GM18520 (cell line): Measurements from ENCODE around the gene INSR.
A peak's percentile ranks its signal among the peaks of the same experiment; 100 is the strongest.

Experiments used
- ATAC-seq: cut with Tn5 transposase; IDR thresholded peaks from one replicate; pipeline ENCODE4 v1.9.1; 2021; ENCODE audit not compliant: unreplicated experiment

Gene INSR

GRCh38 chr19:7295912-7296536 lies 1.8 kb upstream of the INSR start:
- ATAC-seq = no peak

DNA sequence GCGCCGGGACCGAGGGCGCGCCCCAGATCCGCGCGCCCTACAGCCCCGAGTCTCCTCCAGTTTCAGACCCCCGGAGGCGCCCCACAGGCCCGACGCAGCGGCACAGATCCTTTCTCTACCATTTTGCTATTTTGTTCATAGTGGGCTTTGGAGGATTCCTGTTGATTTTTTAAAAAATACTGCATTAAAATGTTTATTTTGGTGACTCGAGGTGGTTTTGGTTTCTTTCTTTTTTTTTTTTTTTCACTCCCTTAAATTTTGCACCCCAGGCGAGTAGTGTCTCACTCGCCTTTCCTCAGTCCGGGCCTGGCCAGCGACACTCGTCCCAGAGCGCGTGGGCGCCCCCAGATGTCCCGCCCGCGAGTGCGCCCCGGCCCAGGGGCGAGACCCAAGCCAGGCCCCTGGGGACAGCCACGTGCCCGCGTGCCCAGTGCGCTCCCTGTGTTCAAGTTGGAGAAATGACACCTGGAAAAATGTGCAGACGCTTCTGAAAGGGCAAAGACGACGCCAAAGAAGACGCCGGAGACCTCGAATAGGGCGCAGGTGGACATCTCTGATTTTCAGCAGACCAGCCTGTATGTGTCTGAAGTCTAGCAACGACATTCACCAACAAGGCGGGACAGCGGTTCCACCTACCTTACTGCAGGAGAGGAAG lies 471 bp upstream of the INSR start:
- ATAC-seq = no peak

- no peak for ATAC-seq
Observed at GRCh38 chr19:7292950-7293761, 1.1 kb downstream of the INSR start.

DNA sequence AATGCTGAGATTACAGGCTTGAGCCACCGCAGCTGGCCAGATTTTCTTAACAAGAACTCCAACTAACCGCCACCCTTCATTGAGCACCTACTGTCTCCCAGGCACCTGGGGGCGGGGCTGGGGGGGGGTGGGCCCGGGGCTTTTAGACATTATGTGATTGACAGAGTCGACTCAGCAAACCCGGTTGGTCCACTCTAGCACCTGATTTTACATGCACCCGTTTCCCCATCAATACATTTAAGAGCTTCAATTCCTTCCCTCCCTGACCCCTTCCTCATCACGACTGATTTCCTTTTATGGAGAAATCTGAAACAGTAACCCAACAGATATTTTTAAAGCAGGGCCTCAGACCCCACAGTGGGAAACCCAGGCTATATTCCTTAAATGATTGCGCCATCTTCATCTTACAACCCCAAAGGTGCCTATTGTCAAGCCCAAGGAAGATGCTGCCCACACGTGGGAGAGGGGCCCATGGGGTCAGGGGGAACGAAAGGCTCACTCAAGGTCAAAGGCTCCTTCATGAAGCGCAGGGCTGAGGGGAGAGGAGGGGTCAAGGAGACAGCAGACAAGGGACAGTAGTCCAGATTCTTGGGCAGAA lies 1.8 kb downstream of the INSR start:
- ATAC-seq = no peak

- ATAC-seq = no peak
Observed at GRCh38 chr19:7288977-7289376, 5.2 kb downstream of the INSR start.

- ATAC-seq = no peak
Observed at GRCh38 chr19:7288131-7288530, 6.1 kb downstream of the INSR start.

DNA sequence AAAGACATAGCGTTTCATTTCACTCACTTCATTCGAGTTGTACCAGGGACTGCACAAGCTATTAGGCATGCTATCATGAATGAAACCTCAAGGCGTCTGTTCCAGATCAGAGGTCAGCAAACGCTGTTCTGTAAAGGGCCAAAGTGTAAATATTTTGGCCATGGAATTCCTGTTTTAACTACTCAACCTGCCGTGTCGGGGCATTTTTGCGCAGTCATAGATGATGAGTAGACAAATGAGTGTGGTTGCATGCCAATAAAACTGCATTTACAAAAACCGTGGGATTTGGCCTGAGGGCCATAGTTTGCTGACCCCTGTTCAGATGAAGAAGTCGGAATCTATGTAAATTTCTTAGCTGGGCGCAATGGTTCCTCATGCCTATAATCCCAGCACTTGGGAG lies 6.5 kb downstream of the INSR start:
- no peak for ATAC-seq

- no peak for ATAC-seq
Observed at GRCh38 chr19:7280940-7281666, 13.1 kb downstream of the INSR start.

DNA sequence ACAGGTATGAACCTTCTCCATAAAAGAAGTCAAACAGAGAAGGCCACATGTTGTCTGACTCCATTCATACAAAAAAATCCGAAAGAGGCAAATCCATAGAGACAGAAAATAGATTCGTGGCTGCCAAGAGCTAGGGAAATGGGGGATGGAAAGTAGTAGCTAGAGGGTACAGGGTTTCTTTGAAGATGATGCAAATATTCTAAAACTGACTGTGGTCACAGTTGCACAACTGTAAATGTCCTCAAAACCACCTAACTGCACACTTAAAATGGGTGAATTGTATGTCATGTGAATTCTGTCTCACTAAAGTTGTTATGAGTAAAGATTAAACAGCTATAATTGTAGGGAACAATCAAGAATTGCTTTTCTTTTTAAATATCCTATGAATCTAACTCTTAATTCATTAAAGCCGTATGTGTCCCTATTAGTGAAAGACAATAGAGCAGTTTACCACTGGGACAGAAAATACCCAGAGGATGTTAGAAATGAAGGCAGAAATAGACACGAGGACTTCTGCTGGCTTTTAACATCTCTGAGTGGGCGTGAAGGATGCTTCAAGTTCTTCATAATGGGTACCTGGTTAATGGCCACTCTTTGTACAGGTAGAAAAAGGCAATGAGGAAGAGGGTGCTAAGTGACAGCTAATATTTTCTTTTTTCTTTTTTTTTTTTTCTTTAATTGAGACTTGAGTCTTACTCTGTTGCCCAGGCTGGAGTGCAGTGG lies 21.2 kb downstream of the INSR start:
- peak; percentile 41 for ATAC-seq

DNA sequence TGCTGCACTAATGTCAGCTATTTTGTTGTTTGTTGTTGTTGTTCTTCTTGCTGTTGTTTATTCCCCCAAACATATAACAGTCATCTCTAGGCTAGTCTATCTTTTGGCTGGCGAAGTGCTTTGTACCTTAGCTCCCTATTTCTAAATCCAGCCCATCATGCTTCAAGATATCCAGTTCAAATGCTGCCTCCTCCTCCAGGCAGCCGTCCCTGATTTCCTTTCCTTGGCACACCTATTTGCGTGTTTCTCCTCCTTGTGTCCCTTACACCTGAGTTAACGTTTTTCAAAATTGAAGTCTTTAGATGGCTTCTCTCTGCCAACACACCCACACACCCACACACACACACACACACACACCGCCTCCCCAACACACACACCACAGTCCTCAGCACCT lies 25.5 kb downstream of the INSR start:
- no peak for ATAC-seq

- no peak for ATAC-seq
Observed at GRCh38 chr19:7267792-7268704, 26.2 kb downstream of the INSR start.

GRCh38 chr19:7266832-7267231 lies 27.4 kb downstream of the INSR start:
- ATAC-seq = no peak

- ATAC-seq = no peak
Observed at GRCh38 chr19:7265963-7266362, 28.3 kb downstream of the INSR start.

DNA sequence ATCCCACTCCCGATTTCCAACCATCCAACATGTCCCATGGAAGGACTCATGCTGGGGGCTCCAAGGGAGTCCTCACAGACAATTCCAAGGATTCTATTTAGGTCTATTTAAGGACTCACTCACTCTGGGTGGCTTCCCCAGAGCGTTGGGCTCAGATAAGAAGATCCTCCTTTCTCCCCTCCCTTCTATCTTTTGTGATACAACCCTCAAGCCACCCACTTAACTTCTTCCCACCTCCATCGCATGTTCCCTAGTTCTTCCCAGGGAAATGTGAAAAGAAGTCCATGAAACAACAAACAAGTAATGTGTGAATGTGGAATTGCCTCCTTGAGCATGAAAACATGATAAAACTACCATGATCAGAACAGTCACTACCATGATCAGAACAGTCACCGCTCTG lies 29.4 kb downstream of the INSR start:
- ATAC-seq = no peak

- ATAC-seq = no peak
Observed at GRCh38 chr19:7263521-7263920, 30.7 kb downstream of the INSR start.

GRCh38 chr19:7263066-7263465 lies 31.1 kb downstream of the INSR start:
- ATAC-seq = no peak

GRCh38 chr19:7262470-7262869 lies 31.7 kb downstream of the INSR start:
- ATAC-seq = no peak

- ATAC-seq = no peak
Observed at GRCh38 chr19:7260161-7260560, 34.1 kb downstream of the INSR start.

DNA sequence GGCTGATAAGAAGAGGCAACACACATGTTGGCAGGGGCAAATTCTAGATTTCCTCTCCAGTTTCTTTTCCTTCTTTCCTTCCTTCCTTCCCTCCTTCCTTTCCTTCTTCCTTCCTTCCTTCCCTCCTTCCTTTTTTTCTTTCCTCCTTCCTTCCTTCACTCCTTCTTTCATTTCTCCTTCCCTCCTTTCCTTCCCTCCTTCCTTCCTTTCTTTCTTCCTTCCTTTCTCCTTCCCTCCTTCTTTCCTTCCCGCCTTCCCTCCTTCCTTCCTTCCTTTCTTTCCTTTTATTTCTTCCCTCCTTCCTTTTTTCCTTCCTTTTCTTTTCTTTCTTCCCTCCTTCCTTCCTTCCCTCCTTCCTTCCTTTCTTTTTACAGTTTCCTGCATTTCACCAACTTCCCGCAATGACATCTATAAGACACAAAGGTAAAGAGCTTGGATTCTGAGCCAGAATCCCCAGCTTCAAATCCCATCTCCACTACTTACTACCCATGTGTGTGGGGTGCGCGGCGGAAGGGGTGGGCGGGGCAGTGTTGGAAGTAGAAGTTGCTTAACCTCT lies 35.3 kb downstream of the INSR start:
- no peak for ATAC-seq
